WERI-Rb-1 (cell line): ENCODE data around the gene ROR1.

ENCODE experiments used
- DNase-seq: peaks from one replicate; pipeline ENCODE4 v3.0.0-alpha.2; 2020
- H3K27ac ChIP-seq: fragments of 250-450 bp; sonication (Bioruptor Pico); 2 replicates; pipeline ENCODE4 v1.5.1; 2020; ENCODE audit warnings: mild to moderate bottlenecking, moderate library complexity
- H3K27me3 ChIP-seq: fragments of 250-450 bp; sonication (Bioruptor Pico); 2 replicates; pipeline ENCODE4 v1.5.1; 2021; ENCODE audit warnings: mild to moderate bottlenecking, low read depth, moderate library complexity; ENCODE audit not compliant: insufficient read depth, severe bottlenecking
- H3K36me3 ChIP-seq: fragments of 250-450 bp; sonication (Bioruptor Pico); 2 replicates; pipeline ENCODE4 v1.5.1; 2020; ENCODE audit warnings: mild to moderate bottlenecking, moderate library complexity
- H3K4me3 ChIP-seq: 2 replicates; pipeline ENCODE4 v1.5.1; 2011; ENCODE audit warnings: low read depth, mild to moderate bottlenecking, control low read depth, low read length
- H3K9me3 ChIP-seq: fragments of 250-450 bp; sonication (Bioruptor Pico); 2 replicates; pipeline ENCODE4 v1.5.1; 2021; ENCODE audit warnings: mild to moderate bottlenecking, moderate library complexity; ENCODE audit not compliant: severe bottlenecking
- CTCF ChIP-seq: IDR thresholded peaks from 2 replicates; pipeline ENCODE4 v1.5.1; 2011; ENCODE audit warnings: low read depth, mild to moderate bottlenecking, control low read depth, inconsistent platforms, low read length

The ROR1 gene

GRCh38 chr1:64038119-64038518 lies 264.3 kb downstream of the ROR1 start:
- H3K9me3 ChIP-seq = no peaks in the 10 kb centered on the region
- no peak for DNase-seq
- no peaks in the 10 kb centered on the region for H3K27me3 ChIP-seq
- H3K4me3 ChIP-seq = no peak overlapping the region
- no peak for TF ChIP-seq CTCF
- no peaks in the 10 kb centered on the region for H3K36me3 ChIP-seq
- H3K27ac ChIP-seq = no peak overlapping the region

GRCh38 chr1:64038965-64039364 lies 265.1 kb downstream of the ROR1 start:
- H3K27me3 ChIP-seq = no peaks in the 10 kb centered on the region
- H3K9me3 ChIP-seq = no peaks in the 10 kb centered on the region
- H3K36me3 ChIP-seq = no peaks in the 10 kb centered on the region
- no peak overlapping the region for H3K27ac ChIP-seq
- H3K4me3 ChIP-seq = no peak overlapping the region
- no peak for TF ChIP-seq CTCF
- no peak for DNase-seq

DNA sequence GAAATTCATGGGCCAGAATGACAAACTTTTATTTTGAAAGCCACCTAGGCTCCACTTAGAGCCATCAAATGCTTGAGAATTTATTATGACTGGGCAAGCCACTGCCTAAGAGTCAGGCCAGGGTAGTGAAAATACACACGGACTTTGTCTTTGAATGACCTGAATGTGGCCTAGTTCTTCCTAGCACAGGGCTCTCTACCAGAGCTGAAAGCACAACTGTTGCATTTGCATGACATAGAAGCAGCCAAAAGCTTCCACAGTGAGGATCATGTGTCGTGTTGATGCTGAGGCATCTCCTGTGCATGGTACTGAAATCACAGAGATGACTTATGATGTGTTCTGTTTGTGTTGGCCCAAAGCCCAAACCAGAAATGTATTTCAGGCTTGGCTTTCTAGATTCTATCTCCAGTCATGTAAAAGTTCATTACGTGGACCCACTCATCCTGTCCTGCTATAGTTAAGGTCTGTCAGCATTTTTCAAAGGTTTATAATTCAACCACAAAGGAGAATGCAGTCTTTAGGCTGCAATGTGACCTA lies 265.6 kb downstream of the ROR1 start:
- TF ChIP-seq CTCF = no peak
- Histone ChIP-seq H3K4me3 (no peak overlapping the region), H3K27ac (no peak overlapping the region), H3K36me3 (no peaks in the 10 kb centered on the region), H3K9me3 (no peaks in the 10 kb centered on the region), H3K27me3 (no peaks in the 10 kb centered on the region)
- DNase-seq = no peak

DNA sequence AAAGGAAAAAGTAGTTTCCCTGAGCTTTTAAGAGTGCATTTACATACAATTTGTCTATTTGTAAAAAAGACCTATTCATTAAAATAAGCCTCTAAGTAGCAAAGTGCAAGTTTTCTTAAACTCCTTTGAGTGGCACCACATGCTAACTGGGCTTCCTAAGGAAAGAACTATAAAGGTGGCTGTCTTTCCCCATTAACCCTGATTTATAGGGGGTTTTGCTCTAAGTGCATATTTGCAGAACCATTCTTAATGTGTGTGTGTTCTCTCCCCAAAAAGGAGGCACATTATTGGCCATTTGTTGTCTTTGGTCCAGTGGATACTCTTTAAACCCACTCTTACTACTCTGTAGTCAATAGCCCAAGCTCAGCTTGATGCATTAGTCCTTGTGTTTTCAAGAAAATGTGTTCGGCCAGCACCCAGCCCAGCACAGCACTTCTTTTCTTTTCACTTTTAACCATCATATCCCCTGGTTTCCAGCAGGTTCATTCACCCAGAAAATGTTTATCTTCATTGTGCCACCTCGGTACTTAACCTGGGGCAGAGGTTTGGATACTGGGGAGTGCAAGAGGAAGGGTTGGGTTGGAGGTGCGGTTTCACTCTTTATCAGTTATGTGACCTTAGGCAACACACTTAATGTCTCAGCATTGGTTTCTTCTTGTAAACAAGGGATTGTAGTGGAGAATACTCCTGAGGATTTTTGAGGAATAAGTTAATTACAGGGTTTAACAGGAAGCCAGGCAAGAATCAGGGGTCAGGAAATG lies 267.7 kb downstream of the ROR1 start:
- DNase-seq = no peak
- Histone ChIP-seq H3K27ac (no peak overlapping the region), H3K4me3 (no peak overlapping the region), H3K27me3 (no peaks in the 10 kb centered on the region), H3K9me3 (no peaks in the 10 kb centered on the region), H3K36me3 (no peaks in the 10 kb centered on the region)
- no peak for TF ChIP-seq CTCF

GRCh38 chr1:64042331-64043100 lies 268.7 kb downstream of the ROR1 start:
- no peaks in the 10 kb centered on the region for H3K36me3 ChIP-seq
- TF ChIP-seq CTCF = no peak
- no peak overlapping the region for H3K27ac ChIP-seq
- H3K4me3 ChIP-seq = no peak overlapping the region
- H3K9me3 ChIP-seq = no peaks in the 10 kb centered on the region
- no peak for DNase-seq
- H3K27me3 ChIP-seq = no peaks in the 10 kb centered on the region
